Erythroblast (primary cell): ENCODE measurements around the gene EIF1B.

Experiments
- GATA1 ChIP-seq: IDR thresholded peaks from 2 replicates; pipeline ENCODE4 v1.6.1; 2011; ENCODE audit warnings: low read depth, mild to moderate bottlenecking, control low read depth, low read length, moderate library complexity
- POLR2A ChIP-seq: IDR thresholded peaks from 2 replicates; pipeline ENCODE4 v1.6.1; 2011; ENCODE audit warnings: mild to moderate bottlenecking, low read length

GRCh38 chr3:40268802-40269524 is 40.5 kb upstream of the EIF1B start:
- TF ChIP-seq POLR2A, result no peak
- TF ChIP-seq GATA1, result no peak
